ENCODE data around the gene ARID5B.
"Not testable (repeated sequence)": the region's sequence is repeated elsewhere in the genome, so short reads cannot be mapped to it uniquely, and the experiment has no call there.

ARID5B gene

DNA sequence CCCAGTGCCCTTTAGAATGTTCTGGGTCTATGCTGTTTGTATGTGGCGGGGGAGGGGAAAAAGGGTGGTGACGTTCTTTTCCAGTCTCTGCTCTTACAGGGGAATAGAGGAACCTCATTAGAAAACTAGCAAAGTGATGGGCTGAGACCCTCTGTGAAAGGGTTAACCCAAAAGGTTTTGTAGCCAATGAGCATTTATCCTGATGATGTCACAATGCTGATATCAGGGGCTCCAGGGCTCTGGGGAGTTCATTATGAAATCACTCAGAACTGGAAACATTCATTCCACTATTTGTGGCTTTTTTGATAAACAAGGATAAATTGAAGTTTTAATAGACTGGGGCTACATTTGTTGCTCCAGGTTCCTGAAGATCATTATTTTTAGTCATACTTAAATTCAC is 71.7 kb downstream of the ARID5B start:
- H3K27ac ChIP-seq: no peak overlapping the region
- TF ChIP-seq, protein P1, sequence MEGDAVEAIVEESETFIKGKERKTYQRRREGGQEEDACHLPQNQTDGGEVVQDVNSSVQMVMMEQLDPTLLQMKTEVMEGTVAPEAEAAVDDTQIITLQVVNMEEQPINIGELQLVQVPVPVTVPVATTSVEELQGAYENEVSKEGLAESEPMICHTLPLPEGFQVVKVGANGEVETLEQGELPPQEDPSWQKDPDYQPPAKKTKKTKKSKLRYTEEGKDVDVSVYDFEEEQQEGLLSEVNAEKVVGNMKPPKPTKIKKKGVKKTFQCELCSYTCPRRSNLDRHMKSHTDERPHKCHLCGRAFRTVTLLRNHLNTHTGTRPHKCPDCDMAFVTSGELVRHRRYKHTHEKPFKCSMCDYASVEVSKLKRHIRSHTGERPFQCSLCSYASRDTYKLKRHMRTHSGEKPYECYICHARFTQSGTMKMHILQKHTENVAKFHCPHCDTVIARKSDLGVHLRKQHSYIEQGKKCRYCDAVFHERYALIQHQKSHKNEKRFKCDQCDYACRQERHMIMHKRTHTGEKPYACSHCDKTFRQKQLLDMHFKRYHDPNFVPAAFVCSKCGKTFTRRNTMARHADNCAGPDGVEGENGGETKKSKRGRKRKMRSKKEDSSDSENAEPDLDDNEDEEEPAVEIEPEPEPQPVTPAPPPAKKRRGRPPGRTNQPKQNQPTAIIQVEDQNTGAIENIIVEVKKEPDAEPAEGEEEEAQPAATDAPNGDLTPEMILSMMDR (conservative IDR thresholded peaks at IDR 0.05): no peak

- TF ChIP-seq, protein P1 (conservative IDR thresholded peaks at IDR 0.05): no peak
- no peak overlapping the region for H3K27ac ChIP-seq
These were observed 72.4 kb downstream of the ARID5B start for GRCh38 chr10:61973906-61974305.

- no peak overlapping the region for H3K27ac ChIP-seq
These were observed 73.3 kb downstream of the ARID5B start for GRCh38 chr10:61974601-61975390.

GRCh38 chr10:61975391-61975932 is 74.0 kb downstream of the ARID5B start:
- H3K27ac ChIP-seq: no peak overlapping the region
- TF ChIP-seq, protein P1 (conservative IDR thresholded peaks at IDR 0.05): no peak

More at GRCh38 chr10:61974601-61975390, 73.3 kb downstream of the ARID5B start:
- TF ChIP-seq, protein P1 (conservative IDR thresholded peaks at IDR 0.05): no peak

GRCh38 chr10:61976951-61977721 is 75.6 kb downstream of the ARID5B start:
- not testable (repeated sequence) for H3K27ac ChIP-seq

- H3K27ac ChIP-seq: peak overlapping the region; percentile 58
- TF ChIP-seq, protein P1 (conservative IDR thresholded peaks at IDR 0.05): no peak
These were observed 77.5 kb downstream of the ARID5B start for GRCh38 chr10:61978965-61979364.

DNA sequence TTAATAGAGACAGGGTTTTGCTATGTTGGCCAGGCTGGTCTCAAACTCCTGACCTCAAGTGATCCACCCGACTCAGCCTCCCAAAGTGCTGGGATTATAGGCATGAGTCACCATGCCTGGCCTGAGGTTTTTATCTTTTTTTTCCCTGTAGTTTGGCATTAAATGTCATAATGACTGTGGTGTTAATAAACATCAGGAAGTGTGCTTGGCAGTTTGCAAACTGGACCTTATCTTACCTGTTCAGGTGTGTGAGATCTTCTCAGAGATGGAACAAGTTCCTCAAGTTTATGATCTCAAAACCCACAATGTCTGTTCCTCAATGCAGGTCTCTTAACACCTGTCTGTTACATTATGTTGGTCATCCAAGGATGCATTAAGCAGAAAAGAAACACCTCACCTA is 80.0 kb downstream of the ARID5B start:
- TF ChIP-seq, protein P1 (conservative IDR thresholded peaks at IDR 0.05): no peak
- peak overlapping the region; percentile 58 for H3K27ac ChIP-seq

All from VCaP (cell line).